ENCODE measurements around the gene CHL1.
A peak's percentile ranks its signal among the peaks of the same experiment; 100 is the strongest.

Gene CHL1

GRCh38 chr3:294096-294495 is 97.5 kb downstream of the CHL1 start:
- H3K27me3 Mint-ChIP-seq = no peaks in the 10 kb centered on the region
- H3K4me1 Mint-ChIP-seq = no peaks in the 10 kb centered on the region
- no peak for DNase-seq
- H3K4me3 Mint-ChIP-seq = no peak overlapping the region
- no peak for ATAC-seq
- peaks cover 0 to 5% of the 10 kb centered on the region in 2 donors for H3K9me3 Mint-ChIP-seq
- H3K27ac Mint-ChIP-seq = no peak overlapping the region

GRCh38 chr3:294581-294980 is 98.0 kb downstream of the CHL1 start:
- H3K4me3 Mint-ChIP-seq = no peak overlapping the region
- no peaks in the 10 kb centered on the region for H3K4me1 Mint-ChIP-seq
- H3K27ac Mint-ChIP-seq = no peak overlapping the region
- H3K27me3 Mint-ChIP-seq = no peaks in the 10 kb centered on the region
- ATAC-seq = no peak
- DNase-seq = no peak
- peaks cover 0 to 5% of the 10 kb centered on the region in 2 donors for H3K9me3 Mint-ChIP-seq

- Mint-ChIP-seq H3K9me3 (peaks cover 0 to 5% of the 10 kb centered on the region in 2 donors), H3K27ac (no peak overlapping the region), H3K4me1 (no peaks in the 10 kb centered on the region), H3K27me3 (no peaks in the 10 kb centered on the region), H3K4me3 (no peak overlapping the region)
- no peak for ATAC-seq
- no peak for DNase-seq
Measured at GRCh38 chr3:295166-295565, 98.6 kb downstream of the CHL1 start.

- Mint-ChIP-seq H3K4me1 (no peaks in the 10 kb centered on the region), H3K27ac (no peak overlapping the region), H3K4me3 (no peak overlapping the region), H3K27me3 (no peaks in the 10 kb centered on the region), H3K9me3 (peaks cover 3 to 5% of the 10 kb centered on the region in 2 donors)
- ATAC-seq (no peak), DNase-seq (no peak)
Measured at GRCh38 chr3:297585-297984, 101.0 kb downstream of the CHL1 start.

- Mint-ChIP-seq H3K27me3 (no peaks in the 10 kb centered on the region), H3K9me3 (peaks cover 5 to 8% of the 10 kb centered on the region in 2 donors), H3K27ac (no peak overlapping the region), H3K4me3 (no peak overlapping the region), H3K4me1 (no peaks in the 10 kb centered on the region)
- no peak for ATAC-seq
- DNase-seq = no peak
Measured at GRCh38 chr3:299590-300301, 103.2 kb downstream of the CHL1 start.

GRCh38 chr3:307182-307581 is 110.6 kb downstream of the CHL1 start:
- no peak overlapping the region for H3K27ac Mint-ChIP-seq
- DNase-seq (no peak), ATAC-seq (no peak)
- H3K9me3 Mint-ChIP-seq = peaks cover 0 to 8% of the 10 kb centered on the region in 2 donors
- peaks cover 12% of the 10 kb centered on the region for H3K27me3 Mint-ChIP-seq
- no peaks in the 10 kb centered on the region for H3K4me1 Mint-ChIP-seq
- H3K4me3 Mint-ChIP-seq = no peak overlapping the region

GRCh38 chr3:308597-309321 is 112.2 kb downstream of the CHL1 start:
- Mint-ChIP-seq H3K4me1 (no peaks in the 10 kb centered on the region), H3K27me3 (peaks cover 12% of the 10 kb centered on the region), H3K9me3 (no peaks in the 10 kb centered on the region), H3K4me3 (no peak overlapping the region), H3K27ac (no peak overlapping the region)
- no peak for DNase-seq
- ATAC-seq = peak; percentile 43

GRCh38 chr3:312160-312733 is 115.7 kb downstream of the CHL1 start:
- no peaks in the 10 kb centered on the region for H3K9me3 Mint-ChIP-seq
- no peak overlapping the region for H3K4me3 Mint-ChIP-seq
- DNase-seq (no peak), ATAC-seq (no peak)
- H3K27me3 Mint-ChIP-seq = peaks cover 12% of the 10 kb centered on the region
- no peak overlapping the region for H3K27ac Mint-ChIP-seq
- H3K4me1 Mint-ChIP-seq = no peaks in the 10 kb centered on the region

- H3K27ac Mint-ChIP-seq = no peak overlapping the region
- ATAC-seq (no peak), DNase-seq (no peak)
- no peaks in the 10 kb centered on the region for H3K9me3 Mint-ChIP-seq
- peaks cover 12% of the 10 kb centered on the region for H3K27me3 Mint-ChIP-seq
- no peaks in the 10 kb centered on the region for H3K4me1 Mint-ChIP-seq
- H3K4me3 Mint-ChIP-seq = no peak overlapping the region
Measured at GRCh38 chr3:312911-313310, 116.3 kb downstream of the CHL1 start.

GRCh38 chr3:317012-317411 is 120.4 kb downstream of the CHL1 start:
- no peak for ATAC-seq
- Mint-ChIP-seq H3K4me3 (no peak overlapping the region), H3K4me1 (no peaks in the 10 kb centered on the region), H3K9me3 (no peaks in the 10 kb centered on the region), H3K27me3 (no peaks in the 10 kb centered on the region), H3K27ac (no peak overlapping the region)
- no peak for DNase-seq

GRCh38 chr3:318903-319302 is 122.3 kb downstream of the CHL1 start:
- H3K27me3 Mint-ChIP-seq = no peaks in the 10 kb centered on the region
- ATAC-seq (no peak), DNase-seq (no peak)
- H3K27ac Mint-ChIP-seq = no peak overlapping the region
- no peak overlapping the region for H3K4me3 Mint-ChIP-seq
- no peaks in the 10 kb centered on the region for H3K9me3 Mint-ChIP-seq
- H3K4me1 Mint-ChIP-seq = no peaks in the 10 kb centered on the region

- Mint-ChIP-seq H3K27me3 (no peaks in the 10 kb centered on the region), H3K9me3 (no peaks in the 10 kb centered on the region), H3K4me3 (no peak overlapping the region), H3K4me1 (no peaks in the 10 kb centered on the region), H3K27ac (no peak overlapping the region)
- no peak for ATAC-seq
- DNase-seq = no peak
Measured at GRCh38 chr3:324423-324822, 127.9 kb downstream of the CHL1 start.

GRCh38 chr3:325495-325894 is 128.9 kb downstream of the CHL1 start:
- ATAC-seq (no peak), DNase-seq (no peak)
- Mint-ChIP-seq H3K27me3 (no peaks in the 10 kb centered on the region), H3K27ac (no peak overlapping the region), H3K4me3 (no peak overlapping the region), H3K9me3 (no peaks in the 10 kb centered on the region), H3K4me1 (no peaks in the 10 kb centered on the region)

- Mint-ChIP-seq H3K4me1 (no peaks in the 10 kb centered on the region), H3K27me3 (no peaks in the 10 kb centered on the region)
- ATAC-seq = no peak
Measured at GRCh38 chr3:330494-331115, 134.0 kb downstream of the CHL1 start.

GRCh38 chr3:331881-332280 is 135.3 kb downstream of the CHL1 start:
- H3K27me3 Mint-ChIP-seq = no peaks in the 10 kb centered on the region
- H3K4me1 Mint-ChIP-seq = no peaks in the 10 kb centered on the region
- H3K9me3 Mint-ChIP-seq = no peaks in the 10 kb centered on the region
- ATAC-seq (no peak), DNase-seq (no peak)
- no peak overlapping the region for H3K4me3 Mint-ChIP-seq
- H3K27ac Mint-ChIP-seq = no peak overlapping the region

More at GRCh38 chr3:330494-331115, 134.0 kb downstream of the CHL1 start:
- no peak for DNase-seq
- H3K4me3 Mint-ChIP-seq = no peak overlapping the region
- no peaks in the 10 kb centered on the region for H3K9me3 Mint-ChIP-seq
- no peak overlapping the region for H3K27ac Mint-ChIP-seq

GRCh38 chr3:332701-333100 is 136.1 kb downstream of the CHL1 start:
- no peak for DNase-seq
- H3K4me1 Mint-ChIP-seq = no peaks in the 10 kb centered on the region
- no peak overlapping the region for H3K27ac Mint-ChIP-seq
- no peaks in the 10 kb centered on the region for H3K9me3 Mint-ChIP-seq
- no peak overlapping the region for H3K4me3 Mint-ChIP-seq
- H3K27me3 Mint-ChIP-seq = no peaks in the 10 kb centered on the region
- ATAC-seq = no peak
